H1 (cell line): Measurements from ENCODE around the gene MBNL2.

Experiments
- CTCF ChIP-seq, 3 experiments: IDR thresholded peaks; 1 replicate in 2 of 3; 2 replicates in 1 of 3; pipeline versions ENCODE4 v1.5.1 to v1.6.1; 2011; ENCODE audit warnings: low read length in 3 of 3, mild to moderate bottlenecking in 3 of 3, inconsistent platforms in 2 of 3, low read depth in 1 of 3, moderate library complexity in 1 of 3; ENCODE audit not compliant: insufficient read depth in 1 of 3; ENCODE audit errors: control extremely low read depth in 1 of 3
- EP300 ChIP-seq, 2 experiments: IDR thresholded peaks; 1 replicate in 1 of 2; 2 replicates in 1 of 2; pipeline ENCODE4 v1.6.1; 2011 to 2012; ENCODE audit warnings: low read depth in 2 of 2, low read length in 2 of 2, mild to moderate bottlenecking in 2 of 2, borderline replicate concordance in 1 of 2, inconsistent platforms in 1 of 2, moderate library complexity in 1 of 2
- JUN ChIP-seq: IDR thresholded peaks from 2 replicates; pipeline ENCODE4 v1.6.1; 2011; ENCODE audit warnings: low read depth, mild to moderate bottlenecking, improper control_type of control experiment, low read length
- POLR2A ChIP-seq, 2 experiments: IDR thresholded peaks; 1 replicate in 1 of 2; 2 replicates in 1 of 2; pipeline ENCODE4 v1.6.1; 2011; ENCODE audit warnings: low read depth in 2 of 2, low read length in 2 of 2, mild to moderate bottlenecking in 2 of 2; ENCODE audit errors: control extremely low read depth in 1 of 2
- SIN3A ChIP-seq, 2 experiments: IDR thresholded peaks in 1 of 2; conservative IDR thresholded peaks in 1 of 2; 2 replicates each; pipeline ENCODE4 v1.6.1; 2011 to 2012; ENCODE audit warnings: low read length in 2 of 2, improper control_type of control experiment in 1 of 2, low read depth in 1 of 2, mild to moderate bottlenecking in 1 of 2
- SP4 ChIP-seq: IDR thresholded peaks from 2 replicates; pipeline ENCODE4 v1.6.1; 2012; ENCODE audit warnings: low read length, inconsistent platforms
- SUZ12 ChIP-seq: fragments of 200-600 bp; sonication (generic); IDR thresholded peaks from 2 replicates; pipeline ENCODE4 v1.6.1; 2012; ENCODE audit warnings: mild to moderate bottlenecking, inconsistent platforms, low read length, moderate library complexity, mixed read lengths
- YY1 ChIP-seq: IDR thresholded peaks from 2 replicates; pipeline ENCODE4 v1.6.1; 2011; ENCODE audit warnings: low read depth, mild to moderate bottlenecking, low read length
- TF ChIP-seq, protein P1 (sequence below): IDR thresholded peaks from 2 replicates; pipeline ENCODE4 v1.6.1; 2011; ENCODE audit warnings: low read length, improper control_type of control experiment

- no peak for TF ChIP-seq JUN
- no peak for TF ChIP-seq SP4
- no peak for TF ChIP-seq CTCF (IDR thresholded peaks at IDR 0.05; ENCODE audit: control extremely low read depth in 1 of 3, insufficient read depth in 1 of 3, low read depth in 1 of 3, low read length in 3 of 3)
- TF ChIP-seq, protein P1, sequence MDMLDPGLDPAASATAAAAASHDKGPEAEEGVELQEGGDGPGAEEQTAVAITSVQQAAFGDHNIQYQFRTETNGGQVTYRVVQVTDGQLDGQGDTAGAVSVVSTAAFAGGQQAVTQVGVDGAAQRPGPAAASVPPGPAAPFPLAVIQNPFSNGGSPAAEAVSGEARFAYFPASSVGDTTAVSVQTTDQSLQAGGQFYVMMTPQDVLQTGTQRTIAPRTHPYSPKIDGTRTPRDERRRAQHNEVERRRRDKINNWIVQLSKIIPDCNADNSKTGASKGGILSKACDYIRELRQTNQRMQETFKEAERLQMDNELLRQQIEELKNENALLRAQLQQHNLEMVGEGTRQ, result no peak
- TF ChIP-seq SUZ12, result no peak
- no peak for TF ChIP-seq EP300 (IDR thresholded peaks at IDR 0.05; ENCODE audit: borderline replicate concordance in 1 of 2, low read depth in 2 of 2, low read length in 2 of 2)
- no peak for TF ChIP-seq POLR2A (IDR thresholded peaks at IDR 0.05; ENCODE audit: control extremely low read depth in 1 of 2, low read depth in 2 of 2, low read length in 2 of 2)
- no peak for TF ChIP-seq SIN3A (conservative IDR thresholded peaks at IDR 0.05 in 1 of 2, IDR thresholded peaks at IDR 0.05 in 1 of 2; ENCODE audit: low read depth in 1 of 2, low read length in 2 of 2)
- TF ChIP-seq YY1, result no peak
These were observed 102.0 kb downstream of the MBNL2 start for GRCh38 chr13:97324115-97324514.
